Activated naive CD8-positive, alpha-beta T cell treated with anti-CD3 and anti-CD28 coated beads, Interleukin-2, amount 10 ng/mL, durations not matched to agents 7 days and 5 days (primary cell): ENCODE data around the gene C2CD2. TPM values are rescaled to one million over a fixed set of nuclear protein-coding genes. Genes with fewer than 3 reads are reported as not detected.

Experiments used
- ATAC-seq: fragments of 150-1000 bp; cut with Tn5 transposase; one replicate; pipeline ENCODE4 v1.10.0; 2021; ENCODE audit warnings: low read depth, moderate library complexity
- POLR2A ChIA-PET: fragments of 350-600 bp; sonication (Branson Sonifier 250); formaldehyde crosslinking; loops from one replicate; lab custom pipeline; 2021; ENCODE audit warnings: antibody characterized with exemption; lab: Charles Lee
- DNase-seq: peaks from one replicate; pipeline ENCODE4 v3.0.0; 2021
- H3K27ac Mint-ChIP-seq: one replicate; pipeline ENCODE4 v1.8.0; 2022; ENCODE audit warnings: mild to moderate bottlenecking, mixed read lengths
- H3K27me3 Mint-ChIP-seq: one replicate; pipeline ENCODE4 v1.8.0; 2022; ENCODE audit warnings: mild to moderate bottlenecking, moderate library complexity, mixed read lengths
- H3K36me3 Mint-ChIP-seq: one replicate; pipeline ENCODE4 v1.8.0; 2021; ENCODE audit warnings: mild to moderate bottlenecking, mixed read lengths
- H3K4me1 Mint-ChIP-seq: one replicate; pipeline ENCODE4 v1.8.0; 2021; ENCODE audit warnings: mixed read lengths
- H3K4me3 Mint-ChIP-seq: one replicate; pipeline ENCODE4 v1.8.0; 2022; ENCODE audit warnings: mild to moderate bottlenecking, moderate library complexity, mixed read lengths
- H3K9me3 Mint-ChIP-seq: one replicate; pipeline ENCODE4 v1.8.0; 2021; ENCODE audit warnings: mixed read lengths
- total RNA-seq, 2 experiments: library from RNA; stranded (reverse); gene quantifications; one replicate each; pipeline ENCODE4 v1.2.3, GENCODE V29; 2021

The C2CD2 gene
- total RNA-seq, 2 experiments from 2014 or later = 9.4 to 11.9 TPM

DNA sequence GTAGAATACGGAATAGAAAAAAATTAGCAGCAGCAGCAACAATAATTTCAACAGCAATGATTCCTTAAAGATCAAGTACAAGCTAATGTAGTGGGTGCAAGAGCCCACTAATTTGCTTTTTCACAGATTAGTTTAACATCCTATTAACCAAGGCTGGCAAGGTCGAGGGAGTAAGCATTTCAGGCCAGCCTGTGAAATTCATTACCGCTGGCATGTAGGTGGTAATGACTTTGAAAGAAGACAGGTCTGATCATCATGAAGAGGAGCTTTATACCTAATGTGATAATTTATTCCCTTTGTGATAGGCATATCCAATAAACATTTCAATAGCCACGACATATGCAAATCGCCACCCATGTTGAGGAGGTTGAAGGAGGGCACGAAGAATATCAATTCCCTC lies 63.5 kb downstream of the C2CD2 start:
- POLR2A ChIA-PET = no interaction called here
- no peak for DNase-seq
- peaks cover 5% of the 10 kb centered on the region for H3K4me1 Mint-ChIP-seq
- no peak for ATAC-seq
- no peaks in the 10 kb centered on the region for H3K9me3 Mint-ChIP-seq
- peaks cover 3% of the 10 kb centered on the region for H3K36me3 Mint-ChIP-seq
- H3K27ac Mint-ChIP-seq = no peak overlapping the region
- no peak overlapping the region for H3K4me3 Mint-ChIP-seq
- no peaks in the 10 kb centered on the region for H3K27me3 Mint-ChIP-seq

DNA sequence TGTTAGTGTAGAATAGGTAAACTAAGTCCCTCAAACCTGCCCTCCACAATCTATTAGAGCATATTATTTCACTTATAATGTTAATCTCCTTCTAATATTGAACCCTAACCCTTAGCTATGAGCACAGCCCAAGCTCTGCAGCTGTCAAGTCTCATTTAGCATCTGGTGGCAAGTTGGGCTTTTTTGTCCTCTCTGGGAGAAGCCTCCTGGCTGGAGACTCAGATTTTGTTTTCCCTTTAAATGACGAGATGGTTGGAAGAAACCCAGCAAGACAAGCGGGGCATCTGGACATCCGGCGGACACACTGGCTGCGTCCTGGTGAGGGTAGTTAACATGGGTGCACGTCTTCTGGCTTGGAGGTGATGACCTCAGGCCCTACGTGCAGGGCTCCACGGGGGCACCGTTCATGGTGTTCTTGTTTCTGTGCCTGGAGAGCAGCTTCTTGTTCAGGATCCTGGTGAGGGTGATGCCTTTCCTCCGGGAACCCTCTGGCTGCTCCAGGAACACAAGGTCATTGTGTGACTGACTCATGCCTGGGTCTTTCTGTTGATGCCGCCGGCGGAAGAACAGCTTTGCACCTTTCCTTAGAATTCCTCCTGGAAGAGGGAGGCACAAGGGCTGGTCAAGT lies 65.0 kb downstream of the C2CD2 start:
- DNase-seq = no peak
- Mint-ChIP-seq H3K36me3 (peaks cover 3% of the 10 kb centered on the region), H3K9me3 (no peaks in the 10 kb centered on the region), H3K4me1 (peaks cover 4% of the 10 kb centered on the region), H3K27ac (no peak overlapping the region), H3K4me3 (no peak overlapping the region), H3K27me3 (no peaks in the 10 kb centered on the region)
- no peak for ATAC-seq
- POLR2A ChIA-PET = no interaction called here

DNA sequence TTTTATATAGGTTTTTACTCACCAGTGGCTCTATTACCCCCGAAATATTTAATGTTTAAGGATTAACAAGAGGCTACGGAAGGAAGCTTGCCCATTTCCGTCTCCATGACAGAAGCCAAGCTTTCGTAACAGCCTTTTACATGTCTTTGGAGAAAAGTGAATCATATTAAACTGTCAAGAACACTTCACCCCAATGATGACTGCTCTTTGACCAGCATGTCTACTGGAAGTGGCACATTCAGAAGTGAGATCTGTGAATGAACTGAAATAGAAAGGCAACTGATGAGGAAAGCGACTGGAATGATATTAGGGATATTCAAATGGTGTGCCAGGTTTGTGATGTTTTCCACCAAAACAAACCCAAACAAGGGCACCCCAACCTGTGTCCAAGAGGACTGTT lies 66.2 kb downstream of the C2CD2 start:
- DNase-seq (no peak), ATAC-seq (no peak)
- H3K27ac Mint-ChIP-seq = no peak overlapping the region
- peaks cover 3% of the 10 kb centered on the region for H3K36me3 Mint-ChIP-seq
- no peaks in the 10 kb centered on the region for H3K27me3 Mint-ChIP-seq
- no peak overlapping the region for H3K4me3 Mint-ChIP-seq
- H3K9me3 Mint-ChIP-seq = no peaks in the 10 kb centered on the region
- POLR2A ChIA-PET = no interaction called here
- peaks cover 4% of the 10 kb centered on the region for H3K4me1 Mint-ChIP-seq

DNA sequence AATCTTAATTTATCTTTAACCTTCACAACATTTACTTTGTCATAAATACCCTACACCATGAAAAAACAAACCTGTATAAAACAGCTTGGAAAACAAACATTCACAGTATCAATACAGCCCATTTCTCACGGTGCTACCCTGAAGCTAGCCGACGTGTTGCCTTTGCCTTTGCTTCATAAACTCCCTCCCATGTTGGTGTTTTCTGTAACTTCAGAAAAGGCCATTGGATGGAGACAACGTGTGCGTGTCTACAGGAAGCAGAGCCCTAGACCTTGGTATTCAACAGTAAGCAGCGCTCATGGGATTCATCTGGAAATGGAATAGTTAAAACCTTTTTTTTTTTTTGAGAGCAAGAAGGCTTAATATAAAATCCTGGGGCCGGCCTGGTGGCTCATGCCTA lies 67.5 kb downstream of the C2CD2 start:
- POLR2A ChIA-PET = interaction anchor here (0.7 to 1.5 kb wide), 2 partner anchors 10 to 178 kb away, joined by 4 to 5 read pairs; no protein-coding TSS in a partner anchor
- DNase-seq (no peak), ATAC-seq (no peak)
- Mint-ChIP-seq H3K9me3 (no peaks in the 10 kb centered on the region), H3K4me3 (no peak overlapping the region), H3K4me1 (peaks cover 4% of the 10 kb centered on the region), H3K36me3 (peaks cover 3% of the 10 kb centered on the region), H3K27me3 (no peaks in the 10 kb centered on the region), H3K27ac (no peak overlapping the region)

DNA sequence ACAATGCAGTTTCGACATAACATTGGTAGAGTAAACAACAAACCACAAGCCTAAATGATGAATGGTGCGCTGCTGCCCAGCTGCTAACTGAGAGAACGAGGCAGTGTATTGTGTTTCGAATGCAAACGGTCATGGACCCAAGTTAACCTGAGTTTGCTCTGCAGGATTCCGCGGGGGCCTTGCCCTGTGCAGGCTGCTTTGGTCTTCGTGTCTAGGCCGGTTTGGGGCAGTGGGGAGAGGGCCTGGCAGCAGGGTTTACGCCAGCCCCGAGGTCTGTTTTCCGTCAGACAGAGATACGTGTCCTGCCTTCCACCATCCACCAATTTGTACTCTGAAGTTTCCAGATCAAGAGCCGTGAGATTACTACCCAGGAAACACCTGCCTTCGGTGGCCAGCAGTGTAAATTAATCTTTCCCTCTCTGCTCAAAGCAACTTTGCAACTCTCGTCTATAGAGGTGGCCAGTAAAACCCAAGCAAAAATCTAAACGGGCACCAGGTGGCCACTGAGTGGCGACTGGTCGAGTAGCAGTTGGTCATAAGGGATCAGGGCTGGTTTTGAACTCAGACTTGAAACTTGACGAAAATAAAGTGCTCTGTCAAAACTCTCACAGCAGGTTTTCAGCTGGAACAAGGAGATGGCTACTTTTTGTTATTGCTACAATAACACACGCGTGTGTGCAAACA lies 68.3 kb downstream of the C2CD2 start:
- DNase-seq (no peak), ATAC-seq (no peak)
- no peaks in the 10 kb centered on the region for H3K9me3 Mint-ChIP-seq
- peaks cover 3% of the 10 kb centered on the region for H3K36me3 Mint-ChIP-seq
- no peak overlapping the region for H3K4me3 Mint-ChIP-seq
- POLR2A ChIA-PET = interaction anchor here (1.5 kb wide), 1 partner anchor 10 kb away, joined by 5 read pairs; no protein-coding TSS in a partner anchor
- H3K27me3 Mint-ChIP-seq = no peaks in the 10 kb centered on the region
- peaks cover 4% of the 10 kb centered on the region for H3K4me1 Mint-ChIP-seq
- H3K27ac Mint-ChIP-seq = peak overlapping the region; percentile 42

DNA sequence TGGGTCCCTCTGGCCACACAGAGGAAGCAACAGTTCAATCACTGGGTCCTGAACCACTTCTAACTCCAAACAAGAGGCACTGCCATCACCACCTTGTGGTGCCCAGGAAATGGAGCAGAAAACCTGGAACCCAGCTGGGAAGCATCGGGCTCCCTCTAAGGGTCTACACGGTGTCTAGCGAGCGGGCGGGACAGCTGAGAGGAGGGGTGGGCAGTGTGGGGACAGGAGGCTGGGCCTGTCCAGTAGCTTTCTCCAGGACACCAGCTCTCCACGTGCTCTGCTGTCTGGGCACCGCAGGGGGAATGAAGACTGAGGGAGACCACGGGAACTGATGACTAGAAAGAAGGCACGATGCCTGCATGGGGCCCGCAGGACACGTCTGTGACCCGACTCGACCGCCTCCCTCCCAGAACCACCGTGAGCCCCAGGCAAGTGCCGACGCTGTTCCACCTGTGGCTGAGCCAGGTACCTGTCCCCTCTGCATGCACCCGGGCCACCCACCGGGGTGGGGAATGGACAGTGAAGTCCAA lies 69.3 kb downstream of the C2CD2 start:
- DNase-seq = no peak

DNA sequence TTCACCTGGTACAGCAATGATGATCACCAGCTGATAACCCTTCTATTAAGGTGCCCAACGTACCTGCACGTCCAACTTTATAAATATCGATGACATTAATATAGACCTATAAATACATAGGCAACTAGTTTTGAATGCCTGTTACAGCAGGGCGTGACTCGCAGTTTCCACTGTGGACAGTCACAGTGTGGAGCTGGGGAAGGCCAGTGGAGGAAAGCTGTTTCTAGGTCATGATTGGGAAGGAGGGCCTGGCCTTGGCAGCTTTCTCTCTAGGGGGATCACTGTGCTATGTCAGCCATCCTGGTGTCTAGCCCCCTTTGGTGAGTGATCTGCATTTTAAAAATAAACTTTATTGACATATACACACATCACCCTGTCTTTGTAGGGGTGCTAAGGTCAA lies 70.2 kb downstream of the C2CD2 start:
- ATAC-seq (no peak), DNase-seq (no peak)
- H3K27ac Mint-ChIP-seq = no peak overlapping the region
- H3K4me3 Mint-ChIP-seq = no peak overlapping the region
- peaks cover 4% of the 10 kb centered on the region for H3K4me1 Mint-ChIP-seq
- no peaks in the 10 kb centered on the region for H3K9me3 Mint-ChIP-seq
- POLR2A ChIA-PET = interaction anchor here (1.2 to 1.6 kb wide), 2 partner anchors 12 to 16 kb away, joined by 4 read pairs; no protein-coding TSS in a partner anchor
- peaks cover 3% of the 10 kb centered on the region for H3K36me3 Mint-ChIP-seq
- H3K27me3 Mint-ChIP-seq = no peaks in the 10 kb centered on the region

More for the DNA sequence above, 69.3 kb downstream of the C2CD2 start:
- no peak for ATAC-seq
- Mint-ChIP-seq H3K36me3 (peaks cover 3% of the 10 kb centered on the region), H3K9me3 (no peaks in the 10 kb centered on the region), H3K4me3 (no peak overlapping the region), H3K27ac (no peak overlapping the region), H3K27me3 (no peaks in the 10 kb centered on the region), H3K4me1 (peaks cover 4% of the 10 kb centered on the region)
- POLR2A ChIA-PET = interaction anchor here (1.6 kb wide), 1 partner anchor 11 kb away, joined by 4 read pairs; no protein-coding TSS in a partner anchor

DNA sequence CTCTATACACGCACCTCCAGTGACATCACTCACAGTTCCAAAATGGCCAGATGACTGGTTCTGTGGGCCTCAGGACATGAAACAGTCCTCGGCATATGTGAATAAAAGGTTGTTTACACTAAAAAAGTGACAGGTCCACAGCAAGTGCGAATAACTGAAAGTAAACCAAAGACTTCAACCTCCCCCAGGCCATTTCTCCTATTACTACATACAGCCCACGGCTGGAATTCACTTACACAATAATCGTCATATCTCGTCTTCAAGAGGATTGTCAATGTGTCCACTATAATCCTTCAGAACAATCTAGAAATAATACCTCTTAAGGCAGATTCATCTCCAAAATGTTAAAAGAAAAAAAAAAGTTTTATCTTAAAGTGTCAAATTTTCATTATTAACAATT lies 72.8 kb downstream of the C2CD2 start:
- DNase-seq (no peak), ATAC-seq (no peak)
- H3K27ac Mint-ChIP-seq = no peak overlapping the region
- POLR2A ChIA-PET = no interaction called here
- no peak overlapping the region for H3K4me3 Mint-ChIP-seq
- no peaks in the 10 kb centered on the region for H3K9me3 Mint-ChIP-seq
- H3K36me3 Mint-ChIP-seq = no peaks in the 10 kb centered on the region
- no peaks in the 10 kb centered on the region for H3K27me3 Mint-ChIP-seq
- H3K4me1 Mint-ChIP-seq = peaks cover 16% of the 10 kb centered on the region

DNA sequence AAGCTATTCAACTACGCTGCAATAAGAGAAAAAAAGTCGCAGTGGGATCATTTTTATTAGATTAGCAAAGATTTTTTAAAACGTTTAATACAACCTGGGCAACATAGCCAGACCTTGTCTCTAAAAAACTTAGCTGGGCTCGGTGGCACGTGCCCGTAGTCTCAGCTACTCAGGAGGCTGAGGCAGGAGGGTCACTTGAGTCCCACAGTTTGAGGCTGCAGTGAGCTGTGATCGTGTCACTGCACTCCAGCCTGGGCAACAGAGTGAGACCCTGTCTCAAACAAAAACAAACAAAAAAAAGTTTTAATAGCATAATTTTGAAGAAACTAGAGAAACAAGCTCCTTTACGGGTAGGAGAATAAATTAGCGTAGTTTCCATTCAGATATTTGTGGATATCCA lies 73.7 kb downstream of the C2CD2 start:
- Mint-ChIP-seq H3K27ac (no peak overlapping the region), H3K9me3 (no peaks in the 10 kb centered on the region)
- ATAC-seq = no peak

DNA sequence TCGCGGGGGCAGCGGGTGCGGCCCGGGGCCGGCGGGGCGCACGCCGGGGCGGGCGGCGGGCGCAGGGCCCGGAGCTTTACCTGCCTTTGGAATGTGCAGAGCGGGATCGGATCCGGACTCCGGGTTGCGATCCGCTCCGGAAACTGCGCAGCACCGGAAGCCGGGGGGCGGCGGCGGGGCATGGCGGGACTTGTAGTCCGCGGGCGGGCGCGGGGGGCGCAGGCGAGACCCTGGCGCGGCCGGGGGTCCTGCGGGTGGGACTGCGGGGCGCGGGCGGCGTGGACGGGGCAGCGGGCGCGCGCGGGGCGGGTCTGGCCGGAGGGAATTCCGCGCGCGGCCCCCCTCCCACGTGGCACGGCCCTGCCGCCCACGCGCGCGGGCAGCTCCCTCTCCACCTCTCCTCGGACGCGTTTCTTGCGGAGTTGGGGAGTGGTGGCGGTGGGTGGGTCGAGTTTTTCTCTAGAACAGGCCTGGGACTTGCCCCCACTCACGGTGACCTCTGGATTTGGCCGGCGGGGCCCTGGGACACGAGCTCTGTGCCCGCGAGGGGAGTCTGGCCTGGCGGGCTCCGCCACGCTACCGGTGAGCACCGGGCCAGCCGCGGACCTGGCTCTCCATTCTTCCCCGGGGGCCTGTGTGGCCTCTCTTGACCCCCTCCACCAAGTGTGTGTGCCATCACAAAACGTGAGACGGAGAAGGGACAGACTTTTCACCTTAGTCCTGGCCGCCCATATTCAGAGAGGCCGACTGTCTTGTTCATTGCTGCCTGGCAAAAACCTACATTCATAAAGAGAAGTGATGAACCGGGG lies 74.4 kb downstream of the C2CD2 start, which contains the start of gene PRDM15:
Gene PRDM15, minus strand, starts transcription at position 155 of the 809 bp plus-strand sequence. CDS start 18,981 bp downstream, outside the sequence.
- Mint-ChIP-seq H3K4me3 (peak within 1 kb of the TSS; percentile 91), H3K27me3 (no peaks in the 10 kb centered on the region), H3K36me3 (no peaks in the 10 kb centered on the region), H3K9me3 (no peaks in the 10 kb centered on the region), H3K27ac (peak within 1 kb of the TSS; percentile 95), H3K4me1 (peaks cover 14% of the 10 kb centered on the region)
- peak; percentile 90 for DNase-seq
- POLR2A ChIA-PET = interaction anchor here (0.5 to 3.6 kb wide), 11 partner anchors 10 to 453 kb away, joined by 3 to 26 read pairs (median 6); partner anchors contain the start of genes MX1 and ZBTB21
- peak; percentile 78 for ATAC-seq

More for the DNA sequence above, 73.7 kb downstream of the C2CD2 start:
- no peaks in the 10 kb centered on the region for H3K36me3 Mint-ChIP-seq
- peak overlapping the region; percentile 91 for H3K4me3 Mint-ChIP-seq
- H3K4me1 Mint-ChIP-seq = peaks cover 13% of the 10 kb centered on the region
- no peak for DNase-seq
- no peaks in the 10 kb centered on the region for H3K27me3 Mint-ChIP-seq
- POLR2A ChIA-PET = interaction anchor here (0.8 to 3.6 kb wide), 10 partner anchors 11 to 454 kb away, joined by 4 to 26 read pairs (median 6); partner anchors contain the start of genes MX1 and ZBTB21

DNA sequence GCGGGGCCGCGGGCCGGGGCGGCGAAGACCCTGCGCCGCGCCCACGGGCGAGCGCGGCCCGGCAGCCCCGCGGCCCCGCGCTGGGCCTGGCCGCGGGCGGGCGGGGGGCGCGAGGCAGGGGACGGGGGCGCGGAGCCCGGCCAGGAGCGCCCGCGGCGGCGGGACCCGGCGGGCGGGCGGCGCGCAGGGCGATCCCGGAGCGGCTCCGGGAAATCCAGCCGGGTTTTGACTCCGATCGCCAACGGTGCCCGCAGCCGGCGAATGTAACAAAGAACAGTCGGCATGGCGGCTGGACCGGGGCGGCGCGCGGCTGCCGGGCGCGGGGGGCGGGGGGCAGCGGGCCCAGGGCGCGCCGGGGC lies 75.0 kb downstream of the C2CD2 start:
- Mint-ChIP-seq H3K27me3 (no peaks in the 10 kb centered on the region), H3K4me3 (peak overlapping the region; percentile 61), H3K27ac (peak overlapping the region; percentile 69), H3K36me3 (no peaks in the 10 kb centered on the region), H3K9me3 (no peaks in the 10 kb centered on the region), H3K4me1 (peaks cover 14% of the 10 kb centered on the region)
- ATAC-seq (peak; percentile 76), DNase-seq (peak; percentile 84)
- POLR2A ChIA-PET = interaction anchor here (0.5 to 3.6 kb wide), 11 partner anchors 9 to 453 kb away, joined by 3 to 26 read pairs (median 7); partner anchors contain the start of genes MX1 and ZBTB21

DNA sequence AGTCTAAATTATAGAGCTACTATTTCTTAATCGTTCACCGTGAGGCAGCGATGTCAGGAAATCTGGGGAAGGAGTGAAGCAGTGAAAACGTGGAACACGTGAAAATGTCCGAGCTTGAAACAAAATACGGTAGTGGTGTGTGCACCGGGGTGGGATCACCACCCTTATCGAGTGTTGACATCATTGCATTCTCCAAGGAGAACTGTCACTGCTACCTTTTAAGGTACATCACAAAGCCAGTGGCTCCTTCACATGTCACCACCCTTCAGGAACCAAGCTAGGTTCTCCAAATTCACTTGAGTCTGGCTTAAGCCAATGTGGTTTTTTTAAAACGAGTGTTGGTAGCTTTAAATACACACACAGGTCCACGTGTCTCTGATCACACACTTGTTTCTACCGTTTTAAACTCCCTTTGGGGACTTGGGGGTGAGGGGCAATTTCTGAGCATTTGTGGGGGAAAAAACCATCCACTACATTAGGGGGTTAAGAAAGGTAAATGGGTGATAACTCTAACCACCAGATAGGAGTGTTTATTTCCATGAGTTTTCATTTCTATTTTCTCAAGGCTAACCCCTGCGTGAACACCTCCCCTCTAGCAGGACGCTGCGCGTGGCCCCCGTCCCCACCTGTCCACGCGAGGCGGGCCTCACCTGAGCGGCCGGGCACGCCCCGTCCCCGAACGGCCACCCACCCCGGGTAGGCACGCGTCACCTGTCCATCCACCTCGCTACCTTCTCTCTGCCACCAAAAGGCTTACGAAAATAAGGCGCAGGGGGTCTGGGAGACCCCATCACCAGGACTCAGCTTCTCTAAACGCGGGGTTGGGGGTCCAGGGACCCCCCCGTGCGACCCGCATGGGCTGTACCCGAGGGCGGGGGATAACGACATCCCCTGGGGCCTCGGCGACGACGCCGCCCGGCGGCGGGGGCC lies 75.7 kb downstream of the C2CD2 start:
- H3K27ac Mint-ChIP-seq = peak overlapping the region; percentile 84
- DNase-seq = peak; percentile 58
- H3K4me3 Mint-ChIP-seq = peak overlapping the region; percentile 85
- POLR2A ChIA-PET = interaction anchor here (0.6 to 3.6 kb wide), 11 partner anchors 9 to 452 kb away, joined by 3 to 22 read pairs (median 4); partner anchors contain the start of gene MX1
- no peaks in the 10 kb centered on the region for H3K9me3 Mint-ChIP-seq
- peaks cover 14% of the 10 kb centered on the region for H3K4me1 Mint-ChIP-seq
- ATAC-seq = peak; percentile 24
- H3K36me3 Mint-ChIP-seq = no peaks in the 10 kb centered on the region
- no peaks in the 10 kb centered on the region for H3K27me3 Mint-ChIP-seq
